Measurements from ENCODE around the gene SLC49A3. TPM values are rescaled to one million over a fixed set of nuclear protein-coding genes. Genes with fewer than 3 reads are reported as not detected.

SLC49A3 gene
- total RNA-seq, 1 experiment from 2014 or later, result 5.5 TPM

GRCh38 chr4:659851-660250 is 29.1 kb downstream of the SLC49A3 start:
- H4K20me1 ChIP-seq (ENCODE audit: insufficient read depth), result no peaks in the 10 kb centered on the region
- no peak for ATAC-seq
- H2AFZ ChIP-seq (ENCODE audit: low read depth, low read length, poor library complexity, severe bottlenecking), result no peak overlapping the region
- no TSS peak for BruUV-seq (replicated peaks)
- POLR2A ChIA-PET, result no interaction called here
- TF ChIP-seq EGR1 (IDR thresholded peaks at IDR 0.05; ENCODE audit: low read depth) (no peak), TCF7L2 (IDR thresholded peaks at IDR 0.05; ENCODE audit: borderline replicate concordance, extremely low read depth, insufficient read depth, insufficient read length) (no peak)
- RAD21 ChIA-PET (ENCODE audit: low non-redundant PET in 1 of 2, low total read pairs in 2 of 2, uncharacterized antibody in 2 of 2, unreplicated experiment in 2 of 2), result no interaction called here
- intact Hi-C loops (cut with micrococcal nuclease), result no loop called here
- H3K4me1 ChIP-seq (ENCODE audit: control insufficient read depth in 1 of 2, insufficient read depth in 2 of 2, low read length in 2 of 2), result no peaks in the 10 kb centered on the region
- no peaks in the 10 kb centered on the region for H3K36me3 ChIP-seq (ENCODE audit: control insufficient read depth in 1 of 2, insufficient read depth in 2 of 2, low read length in 2 of 2)
- no peaks in the 10 kb centered on the region for H3K79me2 ChIP-seq (ENCODE audit: insufficient read depth, low read length)
- H3K9me3 ChIP-seq (ENCODE audit: control insufficient read depth in 1 of 2, insufficient read depth in 1 of 2, low read depth in 1 of 2, low read length in 2 of 2), result no peaks in the 10 kb centered on the region
- H3K27ac ChIP-seq (ENCODE audit: low read depth, low read length), result no peak overlapping the region
- CTCF ChIA-PET, result no interaction called here
- no peak overlapping the region for H3K4me2 ChIP-seq (ENCODE audit: low read length)
- no peak overlapping the region for H3K4me3 ChIP-seq (replicated peaks in 1 of 2; ENCODE audit: low read depth in 1 of 2, low read length in 2 of 2)
- no peaks in the 10 kb centered on the region for H3K9me2 ChIP-seq (ENCODE audit: insufficient read depth)
- no peak overlapping the region for H3K9ac ChIP-seq (ENCODE audit: low read length)
- no peaks in the 10 kb centered on the region for H3K27me3 ChIP-seq (ENCODE audit: insufficient read depth, low read length)
- no peak for DNase-seq (ENCODE audit: low read depth, low spot score)

GRCh38 chr4:658681-659667 is 30.0 kb downstream of the SLC49A3 start:
- no peak for TF ChIP-seq FOSL1 (IDR thresholded peaks at IDR 0.05; ENCODE audit: low read depth)
- TF ChIP-seq RAD21 (IDR thresholded peaks at IDR 0.05; ENCODE audit: low read depth), result no peak
- BruUV-seq (replicated peaks), result no TSS peak
- Histone ChIP-seq H3K79me2 (ENCODE audit: insufficient read depth, low read length) (no peaks in the 10 kb centered on the region), H3K9ac (ENCODE audit: low read length) (no peak overlapping the region), H3K4me1 (ENCODE audit: control insufficient read depth in 1 of 2, insufficient read depth in 2 of 2, low read length in 2 of 2) (no peaks in the 10 kb centered on the region), H3K36me3 (ENCODE audit: control insufficient read depth in 1 of 2, insufficient read depth in 2 of 2, low read length in 2 of 2) (no peaks in the 10 kb centered on the region), H3K9me3 (ENCODE audit: control insufficient read depth in 1 of 2, insufficient read depth in 1 of 2, low read depth in 1 of 2, low read length in 2 of 2) (no peaks in the 10 kb centered on the region), H3K4me3 (replicated peaks in 1 of 2; ENCODE audit: low read depth in 1 of 2, low read length in 2 of 2) (no peak overlapping the region), H4K20me1 (ENCODE audit: insufficient read depth) (no peaks in the 10 kb centered on the region), H2AFZ (ENCODE audit: low read depth, low read length, poor library complexity, severe bottlenecking) (no peak overlapping the region), H3K27me3 (ENCODE audit: insufficient read depth, low read length) (no peaks in the 10 kb centered on the region), H3K4me2 (ENCODE audit: low read length) (no peak overlapping the region), H3K27ac (ENCODE audit: low read depth, low read length) (no peak overlapping the region), H3K9me2 (ENCODE audit: insufficient read depth) (no peaks in the 10 kb centered on the region)
- ATAC-seq, result no peak
- DNase-seq (ENCODE audit: low read depth, low spot score), result no peak
- ChIA-PET CTCF (no interaction called here), POLR2A (no interaction called here), RAD21 (ENCODE audit: low non-redundant PET in 1 of 2, low total read pairs in 2 of 2, uncharacterized antibody in 2 of 2, unreplicated experiment in 2 of 2) (no interaction called here)
- intact Hi-C loops (cut with micrococcal nuclease), result no loop called here

Measured in HCT116 (cell line).